Ishikawa (cell line): Measurements from ENCODE around the gene BPIFA1.

Source experiments
- CEBPB ChIP-seq: IDR thresholded peaks from 2 replicates; pipeline ENCODE4 v1.6.1; 2012
- CREB1 ChIP-seq: IDR thresholded peaks from 2 replicates; pipeline ENCODE4 v1.6.1; 2012; ENCODE audit warnings: low read depth
- EGR1 ChIP-seq: IDR thresholded peaks from 2 replicates; pipeline ENCODE4 v1.6.1; 2012
- EP300 ChIP-seq: IDR thresholded peaks from 2 replicates; pipeline ENCODE4 v1.6.1; 2012; ENCODE audit warnings: borderline replicate concordance
- FOXM1 ChIP-seq: IDR thresholded peaks from 2 replicates; pipeline ENCODE4 v1.6.1; 2012; ENCODE audit warnings: low read depth, borderline replicate concordance
- NFIC ChIP-seq: IDR thresholded peaks from 2 replicates; pipeline ENCODE4 v1.6.1; 2012
- RAD21 ChIP-seq: IDR thresholded peaks from 2 replicates; pipeline ENCODE4 v1.6.1; 2012; ENCODE audit warnings: low read depth
- REST ChIP-seq: IDR thresholded peaks from 2 replicates; pipeline ENCODE4 v1.6.1; 2012; ENCODE audit warnings: low read depth, mild to moderate bottlenecking
- TAF1 ChIP-seq: IDR thresholded peaks from 2 replicates; pipeline ENCODE4 v1.6.1; 2012; ENCODE audit warnings: low read depth, mild to moderate bottlenecking
- TCF12 ChIP-seq: IDR thresholded peaks from 2 replicates; pipeline ENCODE4 v1.6.1; 2012; ENCODE audit warnings: low read depth
- TEAD4 ChIP-seq: IDR thresholded peaks from 2 replicates; pipeline ENCODE4 v1.6.1; 2012
- YY1 ChIP-seq: IDR thresholded peaks from 2 replicates; pipeline ENCODE4 v1.6.1; 2012; ENCODE audit warnings: low read depth
- ZBTB7A ChIP-seq: IDR thresholded peaks from 2 replicates; pipeline ENCODE4 v1.6.1; 2012; ENCODE audit warnings: low read depth
- TF ChIP-seq, protein P1 (sequence below): IDR thresholded peaks from 2 replicates; pipeline ENCODE4 v1.6.1; 2012
- TF ChIP-seq, protein P2 (sequence below): IDR thresholded peaks from 2 replicates; pipeline ENCODE4 v1.6.1; 2012

BPIFA1 gene

GRCh38 chr20:33237989-33238388 is 2.2 kb downstream of the BPIFA1 start:
- no peak for TF ChIP-seq REST
- no peak for TF ChIP-seq TCF12
- TF ChIP-seq YY1 = no peak
- TF ChIP-seq EGR1 = no peak
- no peak for TF ChIP-seq NFIC
- TF ChIP-seq CREB1 = no peak
- TF ChIP-seq TEAD4 = no peak
- no peak for TF ChIP-seq RAD21
- TF ChIP-seq CEBPB = no peak
- no peak for TF ChIP-seq ZBTB7A
- TF ChIP-seq, protein P1, sequence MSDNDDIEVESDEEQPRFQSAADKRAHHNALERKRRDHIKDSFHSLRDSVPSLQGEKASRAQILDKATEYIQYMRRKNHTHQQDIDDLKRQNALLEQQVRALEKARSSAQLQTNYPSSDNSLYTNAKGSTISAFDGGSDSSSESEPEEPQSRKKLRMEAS = no peak
- TF ChIP-seq TAF1 = no peak
- no peak for TF ChIP-seq EP300
- TF ChIP-seq FOXM1 = no peak
- TF ChIP-seq, protein P2, sequence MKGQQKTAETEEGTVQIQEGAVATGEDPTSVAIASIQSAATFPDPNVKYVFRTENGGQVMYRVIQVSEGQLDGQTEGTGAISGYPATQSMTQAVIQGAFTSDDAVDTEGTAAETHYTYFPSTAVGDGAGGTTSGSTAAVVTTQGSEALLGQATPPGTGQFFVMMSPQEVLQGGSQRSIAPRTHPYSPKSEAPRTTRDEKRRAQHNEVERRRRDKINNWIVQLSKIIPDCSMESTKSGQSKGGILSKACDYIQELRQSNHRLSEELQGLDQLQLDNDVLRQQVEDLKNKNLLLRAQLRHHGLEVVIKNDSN = no peak

DNA sequence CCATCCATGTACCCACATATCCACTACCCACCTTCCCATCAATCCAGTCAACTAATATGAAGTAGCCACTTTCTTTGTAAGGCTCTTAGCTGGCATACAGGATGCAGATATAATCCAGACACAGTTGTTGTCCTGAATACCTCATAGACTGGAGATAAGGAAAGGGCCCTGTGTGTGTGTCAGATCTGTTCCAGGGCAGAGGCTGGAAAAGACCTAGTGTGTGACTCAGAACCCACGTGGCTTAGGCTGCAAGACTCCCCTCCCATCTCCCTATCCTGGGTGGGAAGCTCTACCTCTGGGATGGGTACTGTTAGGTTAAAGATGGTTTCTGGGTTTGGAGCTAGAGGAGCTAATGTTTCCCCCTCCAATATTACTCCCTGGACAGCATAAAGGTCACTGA is 3.6 kb downstream of the BPIFA1 start:
- TF ChIP-seq, protein P1 = no peak
- TF ChIP-seq TAF1 (no peak), YY1 (no peak)

DNA sequence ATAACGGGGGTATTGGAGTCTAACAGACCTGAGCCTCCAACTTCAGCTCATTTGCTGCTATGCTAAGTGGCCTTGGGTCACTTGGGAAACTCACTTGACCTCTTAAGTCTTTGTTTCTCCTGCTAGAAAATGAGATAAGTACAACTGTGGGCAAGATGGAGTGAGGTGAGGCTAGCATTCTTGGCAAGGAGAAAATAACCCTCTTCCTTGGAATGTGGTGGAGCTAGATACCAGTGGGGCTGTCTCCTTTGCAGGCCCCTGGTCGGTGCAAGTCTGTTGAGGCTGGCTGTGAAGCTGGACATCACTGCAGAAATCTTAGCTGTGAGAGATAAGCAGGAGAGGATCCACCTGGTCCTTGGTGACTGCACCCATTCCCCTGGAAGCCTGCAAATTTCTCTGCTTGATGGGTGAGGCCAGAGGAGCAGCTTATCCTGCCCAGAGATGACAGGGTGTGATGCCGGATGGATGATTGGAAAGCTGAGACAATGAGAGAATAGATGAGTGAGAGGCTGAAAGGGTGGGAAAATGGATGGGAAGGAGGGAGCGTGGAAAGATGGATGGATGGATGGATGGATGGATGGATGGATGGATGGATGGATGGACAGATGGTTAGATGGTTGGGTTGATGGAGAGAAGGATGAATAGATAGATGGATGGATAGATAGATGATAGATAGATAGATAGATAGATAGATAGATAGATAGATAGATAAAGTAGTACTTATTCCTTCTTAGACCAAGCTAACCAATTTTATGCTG is 4.4 kb downstream of the BPIFA1 start:
- TF ChIP-seq, protein P2 = no peak
- TF ChIP-seq EGR1 (no peak), FOXM1 (no peak), TEAD4 (no peak), RAD21 (no peak), TAF1 (no peak), REST (no peak), CREB1 (no peak), CEBPB (no peak), TCF12 (no peak), EP300 (no peak), YY1 (no peak), ZBTB7A (no peak), NFIC (no peak)
- TF ChIP-seq, protein P1 = no peak

GRCh38 chr20:33240923-33241322 is 5.1 kb downstream of the BPIFA1 start:
- TF ChIP-seq ZBTB7A (no peak), TEAD4 (no peak), REST (no peak), RAD21 (no peak), EGR1 (no peak), TAF1 (no peak), CREB1 (no peak), YY1 (no peak), EP300 (no peak)
